Measurements from ENCODE around the gene TEAD1. TPM values are rescaled to one million over a fixed set of nuclear protein-coding genes. Genes with fewer than 3 reads are reported as not detected.

TEAD1 gene
- total RNA-seq, 4 donors from 2014 or later: 45.7 to 88.7 (median 71.4) TPM

DNA sequence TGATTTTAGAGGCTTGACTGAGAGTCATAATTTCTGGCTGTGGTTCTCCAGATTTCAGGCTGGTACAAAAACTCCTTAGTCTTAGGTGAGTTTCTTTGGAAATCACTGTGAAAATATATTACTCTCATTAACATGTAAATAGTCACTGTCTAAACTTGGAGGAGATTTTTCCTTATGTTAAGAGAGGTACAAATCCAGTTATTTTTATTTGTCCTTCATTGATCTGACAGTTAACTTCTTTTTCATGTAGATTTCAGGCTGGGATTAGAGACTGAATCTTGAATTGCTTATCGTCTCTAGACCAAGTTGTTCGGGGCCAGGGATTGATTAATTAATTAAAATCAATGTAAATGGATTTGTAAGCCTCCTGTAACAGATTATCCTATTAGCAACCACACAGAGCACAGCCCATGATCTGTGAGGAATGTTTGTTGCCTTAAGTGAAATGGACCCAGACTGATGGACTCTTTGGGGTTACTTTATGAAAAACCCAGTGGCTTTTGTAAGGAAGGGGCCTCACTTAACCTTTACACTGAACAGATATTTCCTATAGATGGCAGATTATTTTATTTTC, 21.1 kb downstream of the TEAD1 start:
- H3K4me3 ChIP-seq (ENCODE audit: low read depth, poor library complexity, severe bottlenecking): no peak overlapping the region
- no peak for TF ChIP-seq POLR2A (IDR thresholded peaks at IDR 0.05)
- TF ChIP-seq CTCF (IDR thresholded peaks at IDR 0.05): no peak
- intact Hi-C loops (cut with DNase I; ENCODE audit: low total_unique reads): no loop called here
- no peak for DNase-seq (ENCODE audit: low spot score in 2 of 2)
- 73 to 75% methylated on average over 2 of the region's 2 CpGs for WGBS, 2 donors

DNA sequence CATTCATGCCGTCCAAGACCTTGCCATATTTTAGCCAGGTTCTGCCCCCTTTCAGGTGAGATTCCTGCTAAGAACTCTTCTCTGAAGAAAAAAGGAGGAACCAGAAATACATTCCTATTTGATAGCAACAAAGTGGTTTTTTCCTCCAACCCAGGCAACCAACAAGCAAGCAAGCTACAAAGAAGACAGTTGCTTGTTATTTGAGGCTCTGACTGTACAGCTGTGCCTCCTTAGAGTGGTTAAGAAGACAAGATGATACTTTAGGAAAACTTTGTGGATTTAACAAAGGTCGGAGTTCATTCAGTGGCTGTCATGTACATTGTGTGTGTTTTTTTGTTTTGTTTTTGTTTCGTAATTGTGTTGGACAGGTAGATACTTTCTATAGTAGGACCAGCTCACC, 21.7 kb downstream of the TEAD1 start:
- H3K4me3 ChIP-seq (ENCODE audit: low read depth, poor library complexity, severe bottlenecking): no peak overlapping the region
- TF ChIP-seq POLR2A (IDR thresholded peaks at IDR 0.05) (no peak), CTCF (IDR thresholded peaks at IDR 0.05) (no peak)
- WGBS, 2 donors: 87 to 90% methylated on average over 3 of the region's 3 CpGs
- DNase-seq (ENCODE audit: low spot score in 2 of 2): no peak
- intact Hi-C loops (cut with DNase I; ENCODE audit: low total_unique reads): no loop called here

- no peak for TF ChIP-seq POLR2A (IDR thresholded peaks at IDR 0.05)
- 52 to 60% methylated on average over 5 of the region's 5 CpGs for WGBS, 2 donors
- intact Hi-C loops (cut with DNase I; ENCODE audit: low total_unique reads): no loop called here
- no peak overlapping the region for H3K4me3 ChIP-seq (ENCODE audit: low read depth, poor library complexity, severe bottlenecking)
- no peak for DNase-seq (ENCODE audit: low spot score in 2 of 2)
Observed at GRCh38 chr11:12696911-12697581, 22.8 kb downstream of the TEAD1 start.

- TF ChIP-seq POLR2A (IDR thresholded peaks at IDR 0.05): no peak
- TF ChIP-seq CTCF (IDR thresholded peaks at IDR 0.05): no peak
- WGBS, 2 donors: 79 to 81% methylated on average over 5 of the region's 5 CpGs
- no peak for DNase-seq (ENCODE audit: low spot score in 2 of 2)
- intact Hi-C loops (cut with DNase I; ENCODE audit: low total_unique reads): no loop called here
- no peak overlapping the region for H3K4me3 ChIP-seq (ENCODE audit: low read depth, poor library complexity, severe bottlenecking)
Observed at GRCh38 chr11:12698048-12698447, 23.8 kb downstream of the TEAD1 start.

GRCh38 chr11:12701811-12702592, 27.8 kb downstream of the TEAD1 start:
- TF ChIP-seq POLR2A (IDR thresholded peaks at IDR 0.05) (no peak), CTCF (IDR thresholded peaks at IDR 0.05) (no peak)
- DNase-seq (ENCODE audit: low spot score in 2 of 2): no peak
- no peak overlapping the region for H3K4me3 ChIP-seq (ENCODE audit: low read depth, poor library complexity, severe bottlenecking)
- intact Hi-C loops (cut with DNase I; ENCODE audit: low total_unique reads): no loop called here
- 85 to 87% methylated on average over 11 of the region's 11 CpGs for WGBS, 2 donors

- intact Hi-C loops (cut with DNase I; ENCODE audit: low total_unique reads): no loop called here
- TF ChIP-seq POLR2A (IDR thresholded peaks at IDR 0.05) (no peak), CTCF (IDR thresholded peaks at IDR 0.05) (no peak)
- WGBS, 2 donors: 70 to 85% methylated on average over 4 of the region's 4 CpGs
- no peak overlapping the region for H3K4me3 ChIP-seq (ENCODE audit: low read depth, poor library complexity, severe bottlenecking)
- no peak for DNase-seq (ENCODE audit: low spot score in 2 of 2)
Observed at GRCh38 chr11:12702999-12703453, 28.8 kb downstream of the TEAD1 start.
